Measurements from ENCODE around the gene PLXNA2.

PLXNA2 gene

GRCh38 chr1:208084764-208085163 lies 159.4 kb downstream of the PLXNA2 start:
- DNase-seq: no peak

- no peak for DNase-seq
Observed at GRCh38 chr1:208084220-208084619, 160.0 kb downstream of the PLXNA2 start.

- DNase-seq: no peak
Observed at GRCh38 chr1:208083715-208084085, 160.5 kb downstream of the PLXNA2 start.

GRCh38 chr1:208083016-208083714 lies 161.0 kb downstream of the PLXNA2 start:
- DNase-seq: no peak

GRCh38 chr1:208081972-208082371 lies 162.2 kb downstream of the PLXNA2 start:
- DNase-seq: no peak

GRCh38 chr1:208080396-208081286 lies 163.5 kb downstream of the PLXNA2 start:
- DNase-seq: no peak

- DNase-seq: no peak
Observed at GRCh38 chr1:208079161-208079560, 165.0 kb downstream of the PLXNA2 start.

- no peak for DNase-seq
Observed at GRCh38 chr1:208078752-208079151, 165.4 kb downstream of the PLXNA2 start.

- no peak for DNase-seq
Observed at GRCh38 chr1:208077232-208078075, 166.7 kb downstream of the PLXNA2 start.

- no peak for DNase-seq
Observed at GRCh38 chr1:208074353-208074752, 169.8 kb downstream of the PLXNA2 start.

GRCh38 chr1:208071435-208072031 lies 172.7 kb downstream of the PLXNA2 start:
- DNase-seq: no peak

GRCh38 chr1:208069908-208070307 lies 174.3 kb downstream of the PLXNA2 start:
- DNase-seq: no peak

- DNase-seq: no peak
Observed at GRCh38 chr1:208069317-208069716, 174.9 kb downstream of the PLXNA2 start.

- DNase-seq: no peak
Observed at GRCh38 chr1:208068908-208069307, 175.3 kb downstream of the PLXNA2 start.

- no peak for DNase-seq
Observed at GRCh38 chr1:208068407-208068806, 175.8 kb downstream of the PLXNA2 start.

- DNase-seq: no peak
Observed at GRCh38 chr1:208066583-208066982, 177.6 kb downstream of the PLXNA2 start.

- DNase-seq: no peak
Observed at GRCh38 chr1:208065862-208066261, 178.3 kb downstream of the PLXNA2 start.

- no peak for DNase-seq
Observed at GRCh38 chr1:208061632-208062031, 182.6 kb downstream of the PLXNA2 start.

GRCh38 chr1:208061118-208061517 lies 183.1 kb downstream of the PLXNA2 start:
- no peak for DNase-seq

- no peak for DNase-seq
Observed at GRCh38 chr1:208060215-208060869, 183.8 kb downstream of the PLXNA2 start.

GRCh38 chr1:208059409-208060001 lies 184.7 kb downstream of the PLXNA2 start:
- no peak for DNase-seq

GRCh38 chr1:208058756-208059155 lies 185.4 kb downstream of the PLXNA2 start:
- DNase-seq: no peak
